ENCODE data around the gene SHB. TPM values are rescaled to one million over a fixed set of nuclear protein-coding genes. Genes with fewer than 3 reads are reported as not detected.

Gene SHB
- total RNA-seq, 4 donors from 2014 or later = 18.4 to 27.5 (median 22.0) TPM

DNA sequence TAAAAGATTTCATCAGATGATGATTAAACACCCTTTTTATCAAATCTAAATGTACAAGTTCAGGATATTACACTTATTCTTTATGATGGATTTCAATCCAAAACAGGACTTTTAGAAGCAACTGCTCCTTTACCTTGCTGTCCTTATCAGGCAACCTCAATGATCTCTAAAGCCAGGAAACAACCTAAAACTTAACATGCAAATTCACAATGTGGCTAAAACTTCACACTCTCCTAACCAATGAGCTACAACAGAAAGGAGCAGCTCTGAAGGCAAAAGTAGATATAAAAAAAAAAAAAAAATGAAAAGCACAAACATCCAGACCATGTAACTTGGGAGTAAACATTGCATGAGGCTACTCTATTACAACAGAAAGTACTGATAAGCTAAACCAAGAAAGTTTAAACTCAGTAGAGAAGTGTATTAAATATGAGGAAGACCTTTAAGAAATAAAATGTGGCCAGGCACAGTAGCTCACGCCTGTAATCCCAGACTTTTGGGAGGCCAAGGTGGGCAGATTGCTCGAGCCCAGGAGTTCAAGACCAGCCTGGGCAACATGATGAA lies 188.0 kb downstream of the SHB start:
- H3K4me3 ChIP-seq (replicated peaks in 1 of 3) = no peak overlapping the region
- no peak overlapping the region for H3K27ac ChIP-seq
- WGBS, 2 donors = 93 to 96% methylated on average over 2 of the region's 2 CpGs
- no peak for TF ChIP-seq POLR2A (IDR thresholded peaks at IDR 0.05)
- TF ChIP-seq, protein P1, sequence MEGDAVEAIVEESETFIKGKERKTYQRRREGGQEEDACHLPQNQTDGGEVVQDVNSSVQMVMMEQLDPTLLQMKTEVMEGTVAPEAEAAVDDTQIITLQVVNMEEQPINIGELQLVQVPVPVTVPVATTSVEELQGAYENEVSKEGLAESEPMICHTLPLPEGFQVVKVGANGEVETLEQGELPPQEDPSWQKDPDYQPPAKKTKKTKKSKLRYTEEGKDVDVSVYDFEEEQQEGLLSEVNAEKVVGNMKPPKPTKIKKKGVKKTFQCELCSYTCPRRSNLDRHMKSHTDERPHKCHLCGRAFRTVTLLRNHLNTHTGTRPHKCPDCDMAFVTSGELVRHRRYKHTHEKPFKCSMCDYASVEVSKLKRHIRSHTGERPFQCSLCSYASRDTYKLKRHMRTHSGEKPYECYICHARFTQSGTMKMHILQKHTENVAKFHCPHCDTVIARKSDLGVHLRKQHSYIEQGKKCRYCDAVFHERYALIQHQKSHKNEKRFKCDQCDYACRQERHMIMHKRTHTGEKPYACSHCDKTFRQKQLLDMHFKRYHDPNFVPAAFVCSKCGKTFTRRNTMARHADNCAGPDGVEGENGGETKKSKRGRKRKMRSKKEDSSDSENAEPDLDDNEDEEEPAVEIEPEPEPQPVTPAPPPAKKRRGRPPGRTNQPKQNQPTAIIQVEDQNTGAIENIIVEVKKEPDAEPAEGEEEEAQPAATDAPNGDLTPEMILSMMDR (IDR thresholded peaks at IDR 0.05) = no peak
- intact Hi-C loops (cut with DNase I) = no loop called here
- H3K27me3 ChIP-seq = no peaks in the 10 kb centered on the region
- no peaks in the 10 kb centered on the region for H3K9me3 ChIP-seq
- no peak for DNase-seq
- H3K36me3 ChIP-seq = no peaks in the 10 kb centered on the region
- H3K4me1 ChIP-seq = no peaks in the 10 kb centered on the region

DNA sequence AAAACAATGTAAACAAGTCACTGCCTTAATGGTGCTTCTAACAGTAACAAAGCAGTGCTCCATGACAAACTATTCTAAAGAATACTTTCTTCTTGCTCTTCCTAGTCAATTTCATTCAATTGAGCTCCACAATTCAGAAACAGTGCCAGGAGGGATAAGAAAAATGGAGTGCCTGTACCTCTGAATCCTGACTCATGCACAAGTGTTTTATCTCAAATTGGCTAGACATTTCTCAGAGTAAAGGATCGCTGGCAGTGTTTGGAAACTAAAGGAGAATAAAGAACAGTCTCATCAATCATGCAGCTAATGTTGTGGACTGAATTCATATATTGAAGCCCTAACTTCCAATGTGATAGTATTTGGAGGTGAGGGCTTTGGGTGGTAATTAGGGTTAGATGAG lies 192.7 kb downstream of the SHB start:
- Histone ChIP-seq H3K4me3 (replicated peaks in 1 of 3) (no peak overlapping the region), H3K4me1 (no peaks in the 10 kb centered on the region), H3K36me3 (no peaks in the 10 kb centered on the region), H3K27ac (no peak overlapping the region), H3K9me3 (no peaks in the 10 kb centered on the region), H3K27me3 (no peaks in the 10 kb centered on the region)
- no peak for DNase-seq
- no peak for TF ChIP-seq POLR2A (IDR thresholded peaks at IDR 0.05)
- TF ChIP-seq, protein P1 (IDR thresholded peaks at IDR 0.05) = no peak
- WGBS, 2 donors = 85 to 100% methylated on average over 1 of the region's 1 CpG
- intact Hi-C loops (cut with DNase I) = no loop called here

DNA sequence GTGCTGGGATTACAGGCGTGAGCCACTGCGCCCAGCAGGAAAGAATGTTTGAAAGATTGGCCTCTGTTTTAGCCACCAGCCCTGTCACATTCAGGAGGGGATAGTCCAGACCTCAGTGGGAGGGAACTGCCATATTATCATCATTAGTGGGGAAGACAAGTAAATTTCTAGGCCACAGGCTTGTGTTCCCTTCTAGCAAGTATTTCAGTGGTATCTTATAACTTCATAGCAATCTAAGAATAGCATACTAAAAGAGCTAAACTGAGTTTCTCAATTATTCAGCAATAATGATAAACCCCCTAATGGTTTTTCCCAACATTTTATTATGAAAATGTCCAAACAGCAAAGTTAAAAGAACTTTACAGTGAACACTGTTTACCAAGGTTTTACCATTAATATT lies 195.1 kb downstream of the SHB start:
- no peak for DNase-seq
- Histone ChIP-seq H3K27me3 (no peaks in the 10 kb centered on the region), H3K4me3 (replicated peaks in 1 of 3) (no peak overlapping the region), H3K4me1 (no peaks in the 10 kb centered on the region), H3K36me3 (no peaks in the 10 kb centered on the region), H3K9me3 (no peaks in the 10 kb centered on the region), H3K27ac (no peak overlapping the region)
- no peak for TF ChIP-seq POLR2A (IDR thresholded peaks at IDR 0.05)
- TF ChIP-seq, protein P1 (IDR thresholded peaks at IDR 0.05) = no peak
- 95 to 100% methylated on average over 2 of the region's 2 CpGs for WGBS, 2 donors
- intact Hi-C loops (cut with DNase I) = no loop called here

DNA sequence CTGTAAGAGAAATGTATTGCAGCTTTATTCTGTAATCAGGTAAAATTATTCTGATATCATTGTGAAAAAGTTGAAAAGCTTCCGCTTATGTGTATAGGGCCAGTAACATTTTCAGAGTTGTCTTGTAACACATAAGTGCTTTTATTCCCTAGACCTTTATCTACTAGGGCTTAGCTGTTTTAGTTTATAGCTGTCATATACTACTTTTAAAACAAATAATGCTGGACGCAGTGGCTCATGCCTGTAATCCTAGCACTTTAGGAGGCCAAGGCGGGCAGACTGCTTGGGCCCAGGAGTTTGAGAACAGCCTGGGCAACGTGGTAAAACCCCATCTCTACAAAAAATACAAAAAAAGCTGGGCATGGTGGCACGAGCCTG lies 198.2 kb downstream of the SHB start:
- no peak for TF ChIP-seq POLR2A (IDR thresholded peaks at IDR 0.05)
- TF ChIP-seq, protein P1 (IDR thresholded peaks at IDR 0.05) = no peak
- Histone ChIP-seq H3K4me3 (replicated peaks in 1 of 3) (no peak overlapping the region), H3K36me3 (no peaks in the 10 kb centered on the region), H3K27ac (no peak overlapping the region), H3K9me3 (no peaks in the 10 kb centered on the region), H3K4me1 (no peaks in the 10 kb centered on the region), H3K27me3 (no peaks in the 10 kb centered on the region)
- intact Hi-C loops (cut with DNase I) = no loop called here
- WGBS, 2 donors = 85 to 90% methylated on average over 5 of the region's 5 CpGs
- no peak for DNase-seq

DNA sequence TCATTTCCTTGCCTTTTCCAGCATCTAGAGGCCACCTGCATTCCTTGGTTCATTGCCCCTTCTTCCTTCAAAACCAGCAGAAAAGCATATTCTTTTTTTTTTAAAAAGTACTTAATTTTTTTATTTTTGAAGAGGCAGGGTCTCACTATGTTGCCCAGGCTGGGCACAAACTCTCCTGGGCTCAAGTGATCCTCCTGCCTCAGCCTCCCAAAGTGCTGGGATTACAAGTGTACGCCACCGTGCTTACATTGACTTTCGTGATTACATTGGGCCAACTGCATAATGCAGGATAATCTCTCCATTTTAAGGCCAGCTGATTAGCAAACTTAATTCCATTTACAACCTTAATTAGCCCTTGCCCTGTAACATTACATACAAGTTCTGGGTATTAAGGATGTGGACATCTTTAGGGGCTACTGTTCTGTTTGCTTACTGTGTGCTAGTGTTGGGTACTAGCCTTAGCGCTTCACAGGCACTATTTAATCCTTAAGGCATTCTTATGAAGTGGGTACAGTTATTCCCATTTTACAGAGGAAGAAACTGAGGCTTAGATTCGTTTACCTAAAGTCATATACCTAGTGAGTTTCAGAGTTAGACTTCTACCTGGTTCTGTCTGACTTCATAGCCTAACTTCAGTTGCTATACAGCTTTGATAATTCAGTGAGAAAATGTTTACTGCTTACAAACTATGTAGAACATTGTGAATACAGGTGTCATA lies 198.8 kb downstream of the SHB start:
- 94 to 98% methylated on average over 5 of the region's 5 CpGs for WGBS, 2 donors
- no peak for DNase-seq
- no peaks in the 10 kb centered on the region for H3K27me3 ChIP-seq
- H3K9me3 ChIP-seq = no peaks in the 10 kb centered on the region
- H3K4me3 ChIP-seq (replicated peaks in 1 of 3) = no peak overlapping the region
- TF ChIP-seq, protein P1 (IDR thresholded peaks at IDR 0.05) = no peak
- no peak for TF ChIP-seq POLR2A (IDR thresholded peaks at IDR 0.05)
- intact Hi-C loops (cut with DNase I) = no loop called here
- H3K4me1 ChIP-seq = no peaks in the 10 kb centered on the region
- no peaks in the 10 kb centered on the region for H3K36me3 ChIP-seq
- H3K27ac ChIP-seq = no peak overlapping the region

Data from thyroid gland (tissue), 4 donors.